B cell (primary cell): ENCODE data around the gene KCNIP1. TPM values are rescaled to one million over a fixed set of nuclear protein-coding genes. Genes with fewer than 3 reads are reported as not detected.
"Not testable (repeated sequence)": the region's sequence is repeated elsewhere in the genome, so short reads cannot be mapped to it uniquely, and the experiment has no call there.

Source experiments
- ATAC-seq: fragments of 200-7000 bp; cut with Tn5 transposase; one replicate; pipeline ENCODE4 v1.10.0; 2021; ENCODE audit warnings: low read depth, mild to moderate bottlenecking, moderate number of reproducible peaks, moderate library complexity
- CTCF ChIA-PET: fragments of 350-600 bp; sonication (Branson Sonifier 250); formaldehyde crosslinking; loops from one replicate; lab custom pipeline; 2021; ENCODE audit warnings: antibody characterized with exemption, inconsistent platforms; lab: Charles Lee
- POLR2A ChIA-PET: fragments of 350-600 bp; sonication (Branson Sonifier 250); formaldehyde crosslinking; loops from one replicate; lab custom pipeline; 2021; ENCODE audit warnings: antibody characterized with exemption; lab: Charles Lee
- DNase-seq: peaks from one replicate; pipeline ENCODE4 v3.0.0; 2013
- H2AFZ ChIP-seq: 2 replicates; pipeline ENCODE4 v1.6.1; 2012; ENCODE audit warnings: mild to moderate bottlenecking, low read depth, low read length; ENCODE audit not compliant: insufficient read depth, poor library complexity, severe bottlenecking
- H3K27ac ChIP-seq, 2 donors: 1 replicate in 1 of 2; 2 replicates in 1 of 2; pipeline ENCODE4 v1.5.1; 2012 to 2013; ENCODE audit warnings: low read length in 2 of 2, mild to moderate bottlenecking in 2 of 2, moderate library complexity in 1 of 2
- H3K27me3 ChIP-seq, 4 experiments: fragments of 200-600 bp in 1 of 4; sonication (generic) in 1 of 4; replicated peaks in 1 of 4; 1 replicate in 2 of 4; 2 replicates in 2 of 4; pipeline versions ENCODE4 v1.6.1 to v1.7.0; 2013 to 2016; ENCODE audit warnings: low read length in 3 of 4, mild to moderate bottlenecking in 2 of 4, mixed read lengths in 1 of 4, moderate library complexity in 1 of 4; ENCODE audit not compliant: insufficient read depth in 4 of 4, control insufficient read depth in 3 of 4; ENCODE audit errors: control extremely low read depth in 1 of 4
- H3K36me3 ChIP-seq, 2 experiments: replicated peaks in 1 of 2; 1 replicate in 1 of 2; 2 replicates in 1 of 2; pipeline versions ENCODE4 v1.6.1 to v1.7.1; 2013; ENCODE audit warnings: low read length in 1 of 2; ENCODE audit not compliant: insufficient read depth in 2 of 2, control insufficient read depth in 1 of 2; ENCODE audit errors: control extremely low read depth in 1 of 2, extremely low read depth in 1 of 2
- H3K4me1 ChIP-seq, 2 donors: fragments of 200-600 bp in 1 of 2; sonication (generic) in 1 of 2; 1 replicate in 1 of 2; 2 replicates in 1 of 2; pipeline versions ENCODE4 v1.5.1 to v1.6.1; 2013 to 2017; ENCODE audit warnings: low read length in 2 of 2; ENCODE audit not compliant: control insufficient read depth in 2 of 2, insufficient read depth in 2 of 2
- H3K4me2 ChIP-seq: replicated peaks from 2 replicates; pipeline ENCODE3; 2012; ENCODE audit warnings: mild to moderate bottlenecking, low read depth, low read length; ENCODE audit not compliant: poor library complexity, severe bottlenecking
- H3K4me3 ChIP-seq, 5 experiments: fragments of 200-600 bp in 1 of 5; sonication (generic) in 1 of 5; 1 replicate in 3 of 5; 2 replicates in 2 of 5; pipeline versions ENCODE4 v1.5.1 to v1.7.0; 2011 to 2016; ENCODE audit warnings: low read length in 4 of 5, mild to moderate bottlenecking in 4 of 5, low read depth in 2 of 5, control low read depth in 1 of 5, moderate library complexity in 1 of 5; ENCODE audit not compliant: insufficient read depth in 1 of 5; ENCODE audit errors: control extremely low read depth in 1 of 5, extremely low read depth in 1 of 5
- H3K79me2 ChIP-seq: fragments of 200-600 bp; sonication (generic); one replicate; pipeline ENCODE4 v1.6.0; 2016; ENCODE audit warnings: low read length; ENCODE audit not compliant: control insufficient read depth, insufficient read depth
- H3K9ac ChIP-seq: fragments of 200-600 bp; sonication (generic); 2 replicates; pipeline ENCODE4 v1.6.1; 2017; ENCODE audit warnings: mild to moderate bottlenecking, low read length, moderate library complexity
- H3K9me3 ChIP-seq, 3 donors: one replicate each; pipeline versions ENCODE4 v1.6.1 to v1.7.1; 2013; ENCODE audit warnings: low read length in 2 of 3; ENCODE audit not compliant: control insufficient read depth in 2 of 3, insufficient read depth in 1 of 3; ENCODE audit errors: control extremely low read depth in 1 of 3
- H4K20me1 ChIP-seq: 2 replicates; pipeline ENCODE4 v1.6.0; 2012; ENCODE audit warnings: mild to moderate bottlenecking, low read length; ENCODE audit not compliant: insufficient read depth, control insufficient read depth, poor library complexity, severe bottlenecking
- H3K27ac Mint-ChIP-seq: one replicate; pipeline ENCODE4 v1.8.0; 2021; ENCODE audit warnings: mixed read lengths
- H3K27me3 Mint-ChIP-seq: one replicate; pipeline ENCODE4 v1.8.0; 2021; ENCODE audit warnings: mixed read lengths
- H3K4me1 Mint-ChIP-seq: one replicate; pipeline ENCODE4 v1.8.0; 2021; ENCODE audit warnings: mixed read lengths
- H3K4me3 Mint-ChIP-seq: one replicate; pipeline ENCODE4 v1.8.0; 2021; ENCODE audit warnings: mixed read lengths
- H3K9me3 Mint-ChIP-seq: one replicate; pipeline ENCODE4 v1.8.0; 2022; ENCODE audit warnings: mixed read lengths; ENCODE audit not compliant: insufficient read depth
- CTCF ChIP-seq: fragments of 200-600 bp; IDR thresholded peaks from one replicate; pipeline ENCODE4 v1.8.0; 2022; ENCODE audit warnings: antibody characterized with exemption, mild to moderate bottlenecking
- EZH2 ChIP-seq: IDR thresholded peaks from 2 replicates; pipeline ENCODE4 v1.6.1; 2012; ENCODE audit warnings: borderline replicate concordance, low read depth, mild to moderate bottlenecking, moderate library complexity, low read length; ENCODE audit not compliant: insufficient read depth, poor library complexity, severe bottlenecking
- WGBS: methylation state at CpG from one replicate; pipeline ENCODE4 v1.1.5; 2013; ENCODE audit warnings: missing lambda C conversion rate; ENCODE audit not compliant: insufficient coverage; 5-methylcytosine and 5-hydroxymethylcytosine counted together
- intact Hi-C: fragments of 100-400 bp; cut with micrococcal nuclease; formaldehyde crosslinking; loops from one replicate; pipeline ENCODE4 v1.10.0; 2022
- polyA plus RNA-seq: library from polyadenylated mRNA; depleted of rRNA; stranded (reverse); fragments of >200 nt; gene quantifications from 2 replicates; pipeline ENCODE4 v1.2.3, GENCODE V29; 2012
- total RNA-seq, 2 donors: library from RNA; stranded (reverse); fragments of 120-200 nt in 1 of 2; gene quantifications; 1 replicate in 1 of 2; 2 replicates in 1 of 2; pipeline versions ENCODE4 v1.2.3 to v1.2.4, GENCODE V29; 2013 to 2022

Gene KCNIP1
- total and polyA plus RNA-seq, 2 donors (not counting 1 experiment from before 2014, with no cell fraction given): not detected

DNA sequence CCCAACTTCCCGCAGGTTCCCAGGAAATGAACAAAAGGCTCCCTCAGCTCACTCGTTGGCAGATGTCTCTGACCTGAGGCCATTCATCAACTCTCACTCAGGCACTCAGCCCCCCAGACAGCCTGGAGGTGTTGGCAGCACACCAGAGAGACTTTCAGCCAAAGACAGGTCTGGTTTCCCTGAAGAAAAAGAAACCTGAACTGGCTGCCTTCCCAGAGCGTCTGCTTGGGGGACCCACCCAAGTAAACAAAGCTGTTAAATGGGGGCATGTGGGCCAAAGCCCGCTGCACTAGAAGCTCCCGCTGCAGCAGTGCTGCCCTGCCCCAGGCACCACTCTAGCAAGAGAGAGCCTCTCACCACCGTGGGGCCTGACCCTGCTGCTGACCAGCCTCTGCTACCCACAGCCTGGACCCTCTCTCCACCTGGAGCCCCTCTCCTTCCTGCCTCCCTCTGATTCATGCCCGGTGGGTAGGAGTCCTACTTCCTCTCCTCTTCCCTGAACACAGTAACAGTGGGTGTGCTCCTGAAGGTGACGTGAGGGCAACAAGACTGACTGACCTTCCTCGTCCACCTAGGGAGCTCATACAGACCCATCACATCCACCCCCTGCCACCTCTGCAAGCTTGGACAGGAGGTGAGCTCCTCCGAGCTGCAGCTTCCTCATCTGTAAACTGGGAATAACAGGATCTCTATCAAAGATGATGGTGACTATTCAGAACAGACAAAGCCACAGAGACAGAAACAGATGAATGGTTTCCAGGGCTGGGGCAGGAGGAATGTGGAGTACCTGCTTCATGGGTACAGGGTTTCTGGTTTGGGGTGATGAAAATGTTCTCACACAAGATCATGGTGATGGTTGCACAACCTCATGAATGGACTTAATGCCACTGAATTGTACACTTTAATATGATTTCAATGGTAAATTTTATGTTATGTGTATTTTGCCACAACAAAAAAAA lies 248.7 kb downstream of the KCNIP1 start:
- POLR2A ChIA-PET: no interaction called here
- H3K9me3 Mint-ChIP-seq: no peaks in the 10 kb centered on the region
- Histone ChIP-seq H3K9me3 (no peaks in the 10 kb centered on the region), H3K27me3 (peaks cover 0 to 6% (median 0%) of the 10 kb centered on the region in 4 experiments), H3K4me3 (no peak overlapping the region), H4K20me1 (no peaks in the 10 kb centered on the region), H3K36me3 (no peaks in the 10 kb centered on the region), H2AFZ (no peak overlapping the region), H3K4me2 (no peak overlapping the region), H3K9ac (no peak overlapping the region), H3K79me2 (no peaks in the 10 kb centered on the region), H3K27ac (no peak overlapping the region), H3K4me1 (no peaks in the 10 kb centered on the region)
- no peak for TF ChIP-seq EZH2
- no peak for TF ChIP-seq CTCF
- CTCF ChIA-PET: no interaction called here
- H3K27me3 Mint-ChIP-seq: peaks cover 25% of the 10 kb centered on the region
- no peak overlapping the region for H3K4me3 Mint-ChIP-seq
- intact Hi-C loops: no loop called here
- WGBS: 68% methylated on average over 9 of the region's 10 CpGs
- ATAC-seq (no peak), DNase-seq (no peak)
- no peaks in the 10 kb centered on the region for H3K4me1 Mint-ChIP-seq
- no peak overlapping the region for H3K27ac Mint-ChIP-seq

- no peak overlapping the region for H3K9ac ChIP-seq
- TF ChIP-seq EZH2: no peak
- TF ChIP-seq CTCF: no peak
- no peak overlapping the region for H3K27ac ChIP-seq
- no peaks in the 10 kb centered on the region for H3K4me1 ChIP-seq
- no peaks in the 10 kb centered on the region for H4K20me1 ChIP-seq
- no peaks in the 10 kb centered on the region for H3K9me3 ChIP-seq
- Mint-ChIP-seq H3K4me1 (no peaks in the 10 kb centered on the region), H3K4me3 (no peak overlapping the region), H3K27ac (no peak overlapping the region), H3K9me3 (no peaks in the 10 kb centered on the region), H3K27me3 (peaks cover 18% of the 10 kb centered on the region)
- no peak overlapping the region for H2AFZ ChIP-seq
- no peaks in the 10 kb centered on the region for H3K36me3 ChIP-seq
- no peak overlapping the region for H3K4me2 ChIP-seq
- DNase-seq (no peak), ATAC-seq (no peak)
- H3K79me2 ChIP-seq: no peaks in the 10 kb centered on the region
- H3K4me3 ChIP-seq: no peak overlapping the region
- H3K27me3 ChIP-seq: peaks cover 0 to 6% (median 0%) of the 10 kb centered on the region in 4 experiments
- intact Hi-C loops: no loop called here
- ChIA-PET POLR2A (no interaction called here), CTCF (no interaction called here)
Measured at GRCh38 chr5:170753311-170753710, 249.5 kb downstream of the KCNIP1 start.

DNA sequence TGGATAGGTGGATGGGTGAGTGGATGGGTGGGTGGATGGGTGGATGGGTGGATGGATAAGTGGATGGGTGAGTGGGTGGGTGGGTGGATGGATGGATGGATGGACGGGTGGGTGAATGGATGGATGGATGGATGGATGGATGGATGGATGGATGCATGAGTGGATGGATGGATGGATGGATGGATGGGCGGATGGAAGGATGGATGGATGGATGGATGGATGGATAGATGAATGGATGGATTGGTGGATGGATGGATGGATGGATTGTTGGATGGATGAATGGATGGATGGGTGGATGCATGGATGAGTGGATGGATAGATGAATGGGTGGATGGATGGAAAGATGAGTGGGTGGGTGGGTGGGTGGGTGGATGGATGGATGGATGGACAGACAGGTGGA lies 250.7 kb downstream of the KCNIP1 start:
- CTCF ChIA-PET, H3K4me3 Mint-ChIP-seq, H3K4me1 ChIP-seq, H3K9me3 ChIP-seq, ATAC-seq, H3K4me1 Mint-ChIP-seq, POLR2A ChIA-PET, H3K9me3 Mint-ChIP-seq, H3K79me2 ChIP-seq, H3K27ac Mint-ChIP-seq, H3K36me3 ChIP-seq, intact Hi-C loops, H3K27ac ChIP-seq, H3K4me3 ChIP-seq, H3K4me2 ChIP-seq, H4K20me1 ChIP-seq, DNase-seq, H3K27me3 ChIP-seq, H3K9ac ChIP-seq, H2AFZ ChIP-seq: not testable (repeated sequence)
- 81% methylated on average over 2 of the region's 2 CpGs for WGBS
- peaks cover 18% of the 10 kb centered on the region for H3K27me3 Mint-ChIP-seq
